Hematopoietic multipotent progenitor cell treated with erythropoietin and hydrocortisone succinate and interleukin-3 and kit ligand, for 17 days (in vitro differentiated cells): Measurements from ENCODE around the gene NPAS2.

ENCODE experiments used
- DNase-seq: peaks from one replicate; pipeline ENCODE4 v3.0.0-alpha.2; 2015; ENCODE audit warnings: low spot score

NPAS2 gene

DNA sequence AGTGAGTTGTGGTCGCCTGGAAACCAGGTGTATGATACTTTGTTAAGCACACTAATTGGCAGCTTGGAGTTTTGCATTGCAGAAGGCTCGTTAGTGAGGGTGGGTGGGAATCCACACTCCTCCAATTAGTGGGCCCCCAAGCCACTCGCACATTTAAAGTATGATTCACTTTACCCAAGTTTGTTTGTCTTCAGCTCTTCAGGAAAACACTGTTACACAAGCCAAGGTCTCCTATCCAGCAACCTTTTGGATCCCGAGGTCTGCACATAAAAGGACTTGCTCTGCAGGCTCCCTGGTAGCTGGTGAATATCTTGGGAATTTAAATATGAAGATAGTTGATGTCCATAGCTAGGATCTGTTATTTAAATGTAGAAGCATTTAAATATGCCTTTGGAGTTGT lies 66.1 kb downstream of the NPAS2 start:
- DNase-seq = no peak

DNA sequence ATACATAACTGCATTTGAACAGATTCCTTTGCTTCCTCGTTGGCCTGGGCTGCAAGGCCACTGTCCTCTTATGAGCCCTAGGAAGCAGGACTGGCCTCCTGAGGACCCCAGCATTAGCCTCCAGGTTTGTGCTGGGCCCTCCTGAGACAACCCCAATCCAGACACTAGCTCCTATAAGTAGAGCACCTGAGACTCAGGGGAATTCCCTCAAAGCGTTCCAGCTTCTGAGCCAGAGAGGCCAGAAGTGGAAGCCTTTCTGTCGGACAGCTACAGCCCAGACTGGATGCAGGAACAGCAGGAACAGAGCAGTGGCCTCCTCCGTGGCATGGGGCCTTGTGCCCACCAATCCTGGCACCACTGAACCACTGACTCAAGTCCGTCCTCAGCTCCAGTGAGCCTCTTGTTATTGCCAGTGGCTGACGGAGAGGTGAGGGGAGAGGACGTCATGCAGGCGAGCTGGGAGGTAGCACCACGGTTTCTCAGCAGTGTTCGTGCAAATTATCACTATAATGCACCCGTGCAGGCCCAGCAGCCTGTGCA lies 67.2 kb downstream of the NPAS2 start:
- DNase-seq = no peak

DNA sequence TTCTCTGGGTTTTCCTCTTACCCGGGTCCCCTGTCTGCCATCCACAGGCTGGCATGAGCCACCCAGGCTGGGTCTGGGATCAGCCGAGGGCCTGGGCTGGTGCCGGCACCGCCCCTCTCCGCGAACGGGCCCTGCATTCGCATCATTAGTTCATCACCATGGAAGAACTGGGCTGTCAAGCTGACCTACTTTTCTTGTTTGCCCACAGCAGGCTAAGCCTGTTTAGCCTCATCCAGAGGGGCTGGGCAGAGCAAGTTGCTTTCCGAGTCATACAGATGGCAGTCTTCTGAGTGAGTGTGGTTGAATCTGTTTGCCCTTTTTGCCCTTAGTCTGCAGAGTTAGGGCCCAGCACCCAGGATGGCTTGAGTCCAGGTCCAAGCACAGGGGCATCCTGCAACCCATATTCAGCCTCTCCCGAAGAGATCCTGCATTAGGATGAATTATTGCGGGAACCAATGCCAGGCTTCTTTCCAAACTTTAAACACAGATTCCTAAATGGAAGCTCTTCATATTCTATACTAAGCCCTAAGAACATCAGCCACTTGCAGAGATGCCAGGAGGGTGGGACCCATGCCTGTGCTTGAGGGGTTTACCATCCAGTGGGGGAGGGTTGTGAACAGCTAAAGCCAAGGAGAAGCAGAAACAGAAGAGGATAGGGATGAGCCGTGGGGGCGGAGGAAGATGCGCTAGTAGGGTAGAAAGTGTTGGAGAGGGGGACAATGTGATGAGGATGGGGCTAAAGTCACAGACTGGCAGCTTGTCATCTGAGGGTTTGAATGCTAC lies 68.0 kb downstream of the NPAS2 start:
- no peak for DNase-seq

DNA sequence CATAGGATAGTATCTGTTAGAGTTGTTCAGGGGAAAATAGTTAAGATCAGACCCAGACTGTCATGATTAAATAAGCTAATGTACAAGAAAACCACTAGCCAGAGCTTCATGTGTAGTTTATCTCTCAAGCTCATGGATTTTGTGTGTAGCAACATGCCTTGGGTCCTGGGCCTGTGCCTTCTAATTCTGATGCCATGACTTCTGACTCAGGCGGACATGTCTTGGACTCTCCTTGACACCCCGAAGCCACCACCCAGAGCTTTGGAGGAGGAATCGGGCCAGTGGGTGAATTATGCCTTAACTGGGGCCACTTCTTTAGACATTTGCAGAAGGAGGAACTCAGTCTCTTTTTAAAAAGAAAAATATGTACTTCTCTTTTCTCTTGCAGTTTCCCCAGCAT lies 68.7 kb downstream of the NPAS2 start:
- no peak for DNase-seq

DNA sequence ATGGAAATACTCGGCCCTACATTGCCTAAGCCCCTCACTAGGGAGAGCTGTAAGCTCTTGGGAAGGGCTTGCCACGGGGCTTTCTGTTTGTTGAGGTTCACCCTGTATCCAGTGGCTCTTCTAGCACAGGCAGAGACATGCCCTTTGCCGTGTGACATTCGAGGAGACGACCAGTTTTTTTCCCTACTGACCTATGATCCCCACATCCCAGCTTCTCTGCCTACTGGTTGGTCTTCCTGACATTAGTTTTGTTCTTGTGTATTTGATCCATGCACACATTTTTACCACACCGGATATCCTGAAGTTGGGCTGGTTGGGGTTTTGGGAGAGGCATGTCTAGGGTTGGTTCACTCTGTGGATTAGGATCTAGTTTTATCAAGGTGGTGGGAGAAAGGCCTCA lies 69.3 kb downstream of the NPAS2 start:
- no peak for DNase-seq

DNA sequence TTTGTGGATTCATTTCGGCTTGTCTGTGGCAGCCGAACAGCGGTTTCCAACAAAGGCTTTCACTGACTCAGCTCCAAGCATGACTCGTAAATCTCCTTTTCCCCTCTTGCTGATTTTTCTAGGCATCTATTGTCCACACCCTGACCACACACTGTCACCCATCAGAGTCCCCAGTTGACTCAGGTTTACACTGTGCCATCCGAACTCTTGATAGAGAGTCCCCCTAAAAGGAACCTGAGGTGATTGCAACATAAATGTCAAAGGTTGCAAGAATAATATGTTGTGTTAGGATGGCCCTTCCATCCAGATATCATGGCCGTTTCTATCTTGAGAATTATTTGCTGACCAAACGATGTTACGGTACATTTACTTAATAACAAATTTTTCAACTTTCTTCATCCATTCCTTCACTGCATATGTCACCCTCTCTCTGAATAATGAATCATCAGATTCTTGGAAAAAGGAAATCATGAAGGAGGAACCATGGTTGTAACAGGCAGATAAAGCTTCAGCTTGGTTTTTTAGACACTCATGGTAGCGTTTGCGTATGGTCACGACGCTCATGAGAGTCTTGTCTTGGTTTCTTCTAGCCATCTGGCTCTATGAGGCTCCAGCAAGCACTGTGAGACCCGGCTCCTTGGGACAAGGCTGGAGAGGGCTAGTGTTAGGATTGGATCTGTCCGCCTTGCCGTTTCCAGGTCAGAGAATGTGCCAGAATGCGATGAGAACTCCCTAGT lies 72.1 kb downstream of the NPAS2 start:
- DNase-seq = no peak

DNA sequence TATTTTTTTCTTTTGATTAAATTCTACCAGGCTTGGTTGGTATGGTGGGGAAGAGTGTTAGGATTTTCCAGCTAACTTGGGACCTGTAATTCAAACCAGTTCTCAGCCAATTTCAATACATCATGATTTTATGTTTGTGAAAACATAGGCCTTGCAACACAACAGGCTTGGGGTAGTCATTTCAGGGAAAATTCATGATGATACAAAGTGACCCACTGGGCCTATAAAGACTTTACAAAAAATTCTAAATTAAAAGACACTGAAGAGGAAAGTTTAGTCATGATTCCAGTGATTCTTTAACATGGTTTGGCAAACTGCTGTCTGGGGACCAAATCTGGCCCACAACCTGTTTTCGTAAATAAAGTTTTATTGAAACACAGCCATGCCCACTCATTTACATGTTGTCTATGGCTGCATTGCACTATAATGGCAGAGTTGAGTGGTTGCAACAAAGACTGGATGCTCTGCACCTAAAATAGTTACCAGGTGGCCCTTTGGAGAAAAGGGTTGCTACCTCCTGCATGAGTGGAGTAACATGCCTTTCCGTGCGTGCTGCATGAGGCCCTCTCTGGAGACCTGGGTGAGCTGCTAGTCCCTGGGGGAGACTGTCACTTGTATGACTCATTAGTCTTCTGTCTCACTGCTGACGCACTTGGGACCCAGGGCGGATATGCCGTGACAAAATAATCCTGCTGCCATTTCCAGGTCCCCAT lies 73.6 kb downstream of the NPAS2 start:
- DNase-seq = no peak

DNA sequence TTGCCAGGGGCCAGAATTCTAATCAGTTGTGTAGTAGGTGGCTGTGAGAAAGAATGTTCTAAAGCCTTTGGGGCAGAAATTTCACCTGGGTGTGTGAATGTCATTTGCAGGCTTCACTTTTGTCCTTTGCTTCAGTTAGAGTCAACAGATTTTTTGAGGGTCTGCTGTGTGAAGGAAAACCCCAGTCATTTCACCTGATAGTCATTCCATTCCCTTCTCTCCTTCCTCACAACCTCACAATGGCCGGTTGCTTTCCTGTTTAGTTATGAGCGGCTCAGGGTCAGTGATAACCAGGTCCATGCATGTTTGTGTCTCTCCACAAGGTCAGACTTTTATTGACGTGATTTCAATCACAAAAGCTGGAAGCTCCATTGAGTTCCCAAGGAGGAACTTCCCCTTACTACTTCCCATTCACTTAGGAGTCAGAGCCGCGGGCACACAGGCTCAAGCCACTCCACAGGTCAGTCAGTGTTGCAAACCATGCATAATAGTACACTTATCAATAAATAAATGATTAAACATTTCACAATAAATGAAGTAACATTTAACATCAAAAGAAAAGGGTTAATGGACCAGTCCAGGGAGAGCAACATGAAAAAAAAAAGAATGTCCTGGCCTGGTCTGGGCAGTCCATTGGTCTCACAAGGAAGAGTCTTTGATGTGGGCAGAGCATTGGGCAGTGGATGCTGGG lies 74.3 kb downstream of the NPAS2 start:
- no peak for DNase-seq

DNA sequence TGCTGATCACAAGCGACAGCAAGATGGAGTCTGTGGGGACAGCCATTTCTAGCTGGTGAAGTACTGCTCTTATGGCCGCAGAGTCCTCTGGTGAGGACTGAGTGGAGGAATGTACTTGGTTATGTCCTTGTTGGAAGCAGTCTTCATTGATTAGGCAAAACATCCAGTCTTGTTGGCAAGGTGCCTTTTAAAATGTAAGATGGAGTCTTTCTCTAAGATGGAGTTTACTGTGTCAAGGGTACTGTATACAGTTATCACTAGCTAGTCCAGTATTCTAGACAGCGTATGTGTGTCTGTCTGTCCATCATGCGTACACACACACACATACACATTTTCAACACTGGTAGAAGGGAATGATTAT lies 74.8 kb downstream of the NPAS2 start:
- no peak for DNase-seq

DNA sequence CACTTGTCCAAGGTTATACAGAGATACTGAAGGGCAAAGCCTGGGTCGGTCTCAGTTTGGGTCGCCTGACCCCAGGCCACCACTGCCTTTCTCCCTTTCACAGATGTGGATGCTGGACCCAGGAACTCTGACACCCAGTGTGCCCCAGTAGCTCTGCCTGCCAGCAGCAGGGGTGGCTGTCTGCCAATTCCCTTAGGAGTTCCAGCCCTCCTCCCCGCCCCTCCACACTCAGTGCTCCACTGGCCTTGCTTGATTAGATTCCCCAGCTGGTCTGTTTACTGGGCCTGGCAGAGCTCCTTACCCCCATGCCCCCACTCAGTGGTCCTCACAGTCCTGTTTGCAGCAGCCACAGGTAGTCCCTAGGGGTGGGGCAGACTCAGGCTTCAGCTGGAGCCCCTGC lies 75.5 kb downstream of the NPAS2 start:
- DNase-seq = peak; percentile 7

DNA sequence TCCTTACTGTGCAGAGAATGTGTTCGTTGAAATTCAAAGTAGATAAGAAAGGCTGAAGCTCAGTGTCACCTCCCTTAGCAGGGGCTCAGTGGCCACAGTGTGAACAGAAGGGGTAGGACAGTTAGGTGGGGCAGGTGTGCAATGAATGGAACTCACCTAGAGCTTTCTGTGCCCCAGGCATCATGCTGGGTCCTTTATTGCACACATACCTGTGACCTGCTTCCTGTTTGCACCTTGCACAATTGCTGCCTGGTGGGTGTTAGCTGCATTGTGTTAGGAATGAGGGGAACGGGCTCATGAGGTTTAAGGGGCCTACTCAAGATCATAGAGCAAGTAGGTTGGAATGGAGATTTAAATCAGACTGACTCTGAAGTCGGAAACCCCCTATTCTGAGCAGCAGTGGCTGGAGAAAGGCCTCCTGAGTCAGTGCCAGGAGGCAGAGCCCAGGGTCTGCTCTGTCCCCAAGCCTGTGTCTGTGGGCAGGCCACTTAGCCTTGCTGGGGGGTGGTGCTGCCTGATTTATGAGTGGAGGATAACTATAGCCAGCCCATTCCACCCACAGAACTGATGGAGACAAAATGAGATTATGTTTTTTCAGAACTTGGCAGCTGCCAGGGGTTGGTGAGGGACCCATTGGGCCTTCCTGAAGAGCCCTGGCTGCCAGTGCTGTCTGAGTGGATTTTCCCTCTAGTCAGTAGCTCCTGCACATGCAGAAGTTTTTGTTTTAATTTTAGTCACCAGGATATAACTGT lies 76.2 kb downstream of the NPAS2 start:
- no peak for DNase-seq

DNA sequence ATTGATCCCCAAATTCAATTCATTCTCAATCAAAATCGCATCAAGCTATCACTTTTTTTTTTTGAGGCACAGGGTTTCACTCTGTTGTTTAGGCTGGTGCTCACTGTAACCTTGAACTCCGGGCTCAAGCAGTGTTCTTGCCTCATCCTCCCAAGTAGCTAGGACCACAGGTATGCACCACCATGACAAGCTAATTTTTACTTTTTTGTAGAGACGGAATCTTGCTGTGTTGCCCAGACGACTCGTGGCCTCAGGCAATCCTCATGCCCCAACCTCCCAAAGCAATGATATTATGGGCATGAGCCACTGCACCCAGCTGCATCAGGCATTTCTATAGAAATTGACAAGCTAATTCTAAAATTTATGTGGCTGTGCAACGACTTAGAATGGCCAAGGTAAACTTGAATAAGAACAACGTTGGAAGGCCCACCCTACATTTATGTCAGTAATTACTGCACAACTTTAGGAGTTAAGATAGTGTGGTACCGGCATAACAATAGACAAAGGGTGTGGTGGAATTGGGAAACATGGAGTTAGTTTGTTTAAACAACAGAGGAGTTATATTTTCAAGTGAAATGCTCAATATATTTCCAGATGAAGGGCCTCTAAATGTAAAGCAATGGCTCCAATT lies 78.2 kb downstream of the NPAS2 start:
- no peak for DNase-seq

DNA sequence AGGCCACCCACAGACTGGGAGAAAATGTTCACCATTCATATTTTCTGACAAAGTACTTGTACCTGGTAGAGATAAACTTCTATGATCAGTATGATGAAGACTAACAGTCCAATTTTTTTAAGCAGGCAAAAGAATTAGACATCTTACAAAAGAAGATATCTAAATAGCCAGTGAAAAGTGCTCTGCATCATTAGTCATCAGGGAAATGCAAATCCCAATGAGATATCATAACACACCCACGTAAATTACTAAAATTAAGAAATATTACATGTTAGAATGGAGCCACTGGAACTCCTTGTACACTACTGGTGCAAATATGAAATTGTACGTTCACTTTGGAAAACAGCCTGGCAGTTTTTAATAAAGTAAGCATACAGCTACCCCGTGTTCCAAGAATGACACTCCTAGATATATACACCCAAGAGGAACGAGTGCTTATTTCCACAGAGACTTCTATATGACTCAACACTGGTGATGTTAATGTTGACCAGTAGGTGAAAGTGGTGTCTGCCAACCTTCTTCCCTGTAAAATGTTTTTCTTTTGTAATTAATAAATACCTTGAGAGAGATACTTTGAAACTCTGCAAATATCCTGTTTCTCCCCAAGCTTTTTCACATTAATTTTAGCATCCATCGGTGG lies 80.3 kb downstream of the NPAS2 start:
- no peak for DNase-seq

DNA sequence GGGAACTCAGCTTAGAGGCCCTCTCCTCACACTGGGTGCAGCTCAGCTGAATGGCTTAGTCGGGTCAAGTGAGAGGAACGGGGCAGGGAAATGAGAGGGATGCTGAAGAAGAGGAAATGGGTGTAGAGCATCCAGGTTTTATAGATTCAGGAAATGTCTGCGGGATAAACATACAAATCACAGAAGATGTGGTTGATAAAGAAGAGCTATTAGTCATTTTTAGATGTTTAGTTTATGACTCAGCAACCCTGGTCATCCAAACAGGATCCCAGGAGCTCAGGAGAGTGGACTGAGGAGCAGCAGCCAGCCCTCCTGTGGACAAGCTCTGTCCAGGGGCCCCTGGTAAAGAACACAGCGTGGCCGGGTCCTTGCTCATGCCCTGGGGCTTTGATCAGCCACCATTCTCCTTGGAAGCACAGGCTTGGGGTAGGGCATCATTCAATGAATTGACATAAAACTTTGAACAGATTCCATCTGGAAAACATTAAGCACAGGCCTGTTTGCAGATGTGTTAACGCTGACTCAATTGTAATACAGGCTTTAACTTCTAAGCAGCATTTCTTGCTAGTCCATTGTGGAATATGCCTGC lies 83.0 kb downstream of the NPAS2 start:
- no peak for DNase-seq

DNA sequence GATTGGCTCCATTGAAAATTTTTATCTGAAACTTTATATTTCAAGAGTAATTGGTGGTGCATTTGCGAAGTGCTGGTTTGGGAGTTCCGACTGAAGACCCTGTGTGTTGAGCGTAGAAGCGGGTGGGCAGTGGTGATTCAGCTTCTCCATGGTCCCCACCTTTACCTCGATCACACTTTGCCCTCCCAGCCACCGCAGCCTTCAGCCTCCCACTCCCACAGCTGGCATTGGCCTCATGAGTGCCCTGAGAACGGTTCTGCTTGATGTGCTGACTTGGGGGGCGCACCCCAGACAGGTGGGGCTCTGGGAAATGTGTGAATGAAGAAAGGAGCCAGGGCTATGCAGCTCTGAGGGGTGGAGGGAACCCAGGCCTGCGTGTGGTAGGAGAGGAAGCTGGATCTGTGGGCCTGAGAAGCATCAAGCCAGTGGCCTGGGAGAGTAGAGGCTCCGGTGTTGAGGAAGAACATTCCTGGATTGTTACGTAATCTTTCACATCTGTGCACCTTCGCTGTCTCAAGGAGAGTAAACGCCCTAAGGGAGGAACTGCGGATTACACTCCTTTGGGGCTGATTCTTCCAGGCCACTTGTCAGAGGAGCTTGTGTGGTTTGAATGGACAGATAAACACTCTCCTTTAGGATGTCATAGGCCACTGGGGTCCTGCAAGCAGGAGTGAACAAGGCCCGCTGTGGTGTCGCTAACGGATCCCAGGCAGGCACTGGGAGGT lies 83.8 kb downstream of the NPAS2 start:
- DNase-seq = no peak

DNA sequence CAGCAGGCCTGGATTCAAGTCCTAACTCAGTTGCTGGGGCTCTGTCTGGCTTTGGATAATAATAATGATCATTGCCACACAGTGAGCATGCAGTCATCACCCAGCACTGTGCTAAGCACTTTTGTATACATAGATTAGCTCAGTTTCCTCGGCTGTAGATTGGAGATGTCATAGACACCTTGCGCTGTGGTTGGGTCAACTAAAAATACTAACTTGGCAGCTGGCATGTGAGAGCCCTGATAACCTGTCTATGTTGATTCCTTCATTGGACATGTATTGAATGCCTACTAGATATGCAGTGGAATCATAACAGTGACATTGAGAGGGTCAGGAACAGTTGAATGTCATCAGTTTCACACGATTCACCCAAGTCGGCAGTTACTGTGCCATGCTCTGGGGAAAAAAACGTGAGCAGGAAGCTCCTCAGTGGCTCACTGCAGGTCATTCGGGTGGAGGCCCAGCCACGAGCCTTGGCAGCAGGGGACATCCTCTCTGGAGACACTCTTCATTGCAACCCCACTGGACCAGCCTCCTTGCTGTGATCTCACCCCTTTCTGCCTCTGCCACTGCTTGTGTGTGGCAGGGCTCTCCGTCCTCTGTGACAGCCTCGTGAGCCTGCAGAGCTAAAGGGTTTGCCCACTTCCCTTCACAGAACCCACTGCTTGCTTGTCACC lies 85.3 kb downstream of the NPAS2 start:
- DNase-seq = no peak

DNA sequence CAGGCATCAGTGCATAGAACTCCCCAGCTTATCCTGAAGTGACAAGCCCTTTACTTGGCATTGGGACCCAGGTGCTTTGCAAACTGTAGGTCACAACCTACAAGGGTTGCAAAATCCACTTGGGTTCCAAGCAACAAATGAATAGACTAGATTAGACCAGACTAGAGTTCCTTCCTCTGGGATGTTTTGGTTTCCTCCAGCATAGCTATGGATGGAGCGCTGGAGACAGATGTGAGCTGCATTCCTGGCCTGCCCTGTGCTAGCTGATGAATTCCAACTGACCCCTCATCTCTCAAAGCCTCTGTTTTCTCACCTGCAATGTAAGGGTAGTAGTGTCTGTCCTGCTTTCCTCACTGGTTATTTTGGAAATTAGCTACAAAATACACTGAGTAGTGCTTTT lies 86.2 kb downstream of the NPAS2 start:
- no peak for DNase-seq

DNA sequence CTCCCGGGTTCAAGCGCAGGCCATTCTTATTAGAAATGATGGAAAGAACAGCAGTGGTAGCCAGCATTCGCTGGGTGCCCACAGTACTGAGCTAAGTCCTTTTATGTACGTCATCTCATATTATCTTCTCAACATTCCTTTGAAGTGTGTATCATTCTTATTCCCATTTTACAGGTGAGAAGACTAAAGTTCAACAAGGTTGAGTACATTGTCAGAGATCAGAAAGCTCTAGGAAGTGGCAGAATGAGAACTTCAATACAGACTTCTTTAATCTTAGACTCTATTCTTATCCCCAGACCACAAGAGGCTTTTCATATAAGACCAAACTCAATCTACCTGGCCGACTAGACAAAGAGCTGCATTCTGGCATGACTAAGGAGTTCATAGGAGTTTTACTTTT lies 86.7 kb downstream of the NPAS2 start:
- no peak for DNase-seq

DNA sequence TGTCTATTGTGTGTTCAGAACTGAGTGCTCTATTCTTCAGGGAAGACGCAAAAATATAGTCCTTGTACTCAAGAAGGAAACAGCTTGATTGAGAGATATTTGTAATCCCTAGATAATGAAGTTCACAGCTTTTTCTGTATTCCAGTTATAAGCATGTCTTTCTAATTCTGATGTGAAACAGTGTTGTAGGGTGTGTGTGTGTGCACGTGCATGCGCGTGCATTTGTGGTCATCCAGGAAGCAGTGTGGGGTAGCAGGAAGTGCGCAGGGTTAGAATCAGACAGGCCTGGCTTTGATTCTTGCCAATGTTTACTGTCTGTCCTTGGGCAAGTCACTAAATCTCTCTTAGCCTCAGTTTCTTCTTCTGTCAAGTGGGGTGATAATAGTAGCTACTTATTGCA lies 87.9 kb downstream of the NPAS2 start:
- DNase-seq = no peak
